Measurements from ENCODE around the gene HCFC2.
"Not testable (repeated sequence)": the region's sequence is repeated elsewhere in the genome, so short reads cannot be mapped to it uniquely, and the experiment has no call there.

DNA sequence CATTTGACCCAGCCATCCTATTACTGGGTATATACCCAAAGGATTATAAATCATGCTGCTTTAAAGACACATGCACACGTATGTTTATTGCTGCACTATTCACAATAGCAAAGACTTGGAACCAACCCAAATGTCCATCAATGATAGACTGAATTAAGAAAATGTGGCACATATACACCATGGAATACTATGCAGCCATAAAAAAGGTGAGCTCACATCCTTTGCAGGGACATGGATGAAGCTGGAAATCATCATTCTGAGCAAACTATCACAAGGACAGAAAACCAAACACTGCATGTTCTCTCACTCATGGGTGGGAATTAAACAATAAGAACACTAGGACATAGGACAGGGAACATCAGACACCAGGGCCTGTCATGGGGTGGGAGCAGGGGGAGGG, 24.6 kb upstream of the HCFC2 start:
- TF ChIP-seq, protein P1, sequence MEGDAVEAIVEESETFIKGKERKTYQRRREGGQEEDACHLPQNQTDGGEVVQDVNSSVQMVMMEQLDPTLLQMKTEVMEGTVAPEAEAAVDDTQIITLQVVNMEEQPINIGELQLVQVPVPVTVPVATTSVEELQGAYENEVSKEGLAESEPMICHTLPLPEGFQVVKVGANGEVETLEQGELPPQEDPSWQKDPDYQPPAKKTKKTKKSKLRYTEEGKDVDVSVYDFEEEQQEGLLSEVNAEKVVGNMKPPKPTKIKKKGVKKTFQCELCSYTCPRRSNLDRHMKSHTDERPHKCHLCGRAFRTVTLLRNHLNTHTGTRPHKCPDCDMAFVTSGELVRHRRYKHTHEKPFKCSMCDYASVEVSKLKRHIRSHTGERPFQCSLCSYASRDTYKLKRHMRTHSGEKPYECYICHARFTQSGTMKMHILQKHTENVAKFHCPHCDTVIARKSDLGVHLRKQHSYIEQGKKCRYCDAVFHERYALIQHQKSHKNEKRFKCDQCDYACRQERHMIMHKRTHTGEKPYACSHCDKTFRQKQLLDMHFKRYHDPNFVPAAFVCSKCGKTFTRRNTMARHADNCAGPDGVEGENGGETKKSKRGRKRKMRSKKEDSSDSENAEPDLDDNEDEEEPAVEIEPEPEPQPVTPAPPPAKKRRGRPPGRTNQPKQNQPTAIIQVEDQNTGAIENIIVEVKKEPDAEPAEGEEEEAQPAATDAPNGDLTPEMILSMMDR (IDR thresholded peaks at IDR 0.05), result not testable (repeated sequence)
- TF ChIP-seq POLR2AphosphoS5 (IDR thresholded peaks at IDR 0.05; ENCODE audit: low read depth, low read length), result not testable (repeated sequence)

All from Panc1 (cell line).